ENCODE data around the gene TMEM131. TPM values are rescaled to one million over a fixed set of nuclear protein-coding genes. Genes with fewer than 3 reads are reported as not detected.

TMEM131 gene
- total and polyA plus RNA-seq, 9 donors, result 25.4 to 54.7 (median 41.6) TPM

DNA sequence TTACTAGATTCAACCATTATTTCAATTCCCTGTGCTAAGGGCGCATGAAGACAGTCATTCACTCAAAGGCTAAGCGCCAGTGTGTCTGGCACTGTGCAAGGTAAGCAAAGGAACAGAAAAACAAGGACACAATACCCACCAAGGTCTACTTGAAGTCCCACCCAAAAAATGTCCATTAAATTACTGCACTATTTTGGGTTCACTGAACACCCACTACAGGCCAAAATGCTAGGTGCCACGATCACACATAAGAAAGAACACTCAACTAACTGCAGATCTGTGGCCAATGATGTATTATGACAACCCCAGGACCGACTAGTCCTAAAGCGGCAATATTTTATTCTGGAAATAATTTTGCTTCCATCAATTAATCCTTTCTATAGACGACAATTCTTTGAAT lies 1.8 kb downstream of the TMEM131 start:
- no peak for DNase-seq
- no peak overlapping the region for H3K27ac ChIP-seq (ENCODE audit: low read length)
- 100% methylated on average over 1 of the region's 6 CpGs for WGBS (ENCODE audit: insufficient coverage)
- peak overlapping the region; percentile 81 for H3K4me3 ChIP-seq (ENCODE audit: low read length)
- H3K9me3 ChIP-seq (replicated peaks; ENCODE audit: control insufficient read depth, low read depth, low read length), result no peaks in the 10 kb centered on the region
- H3K36me3 ChIP-seq (ENCODE audit: control insufficient read depth, insufficient read depth, low read length), result no peaks in the 10 kb centered on the region
- no peaks in the 10 kb centered on the region for H3K27me3 ChIP-seq (ENCODE audit: control insufficient read depth, insufficient read depth, low read length)
- H3K4me1 ChIP-seq (ENCODE audit: control insufficient read depth, insufficient read depth, low read length), result peaks cover 23% of the 10 kb centered on the region

DNA sequence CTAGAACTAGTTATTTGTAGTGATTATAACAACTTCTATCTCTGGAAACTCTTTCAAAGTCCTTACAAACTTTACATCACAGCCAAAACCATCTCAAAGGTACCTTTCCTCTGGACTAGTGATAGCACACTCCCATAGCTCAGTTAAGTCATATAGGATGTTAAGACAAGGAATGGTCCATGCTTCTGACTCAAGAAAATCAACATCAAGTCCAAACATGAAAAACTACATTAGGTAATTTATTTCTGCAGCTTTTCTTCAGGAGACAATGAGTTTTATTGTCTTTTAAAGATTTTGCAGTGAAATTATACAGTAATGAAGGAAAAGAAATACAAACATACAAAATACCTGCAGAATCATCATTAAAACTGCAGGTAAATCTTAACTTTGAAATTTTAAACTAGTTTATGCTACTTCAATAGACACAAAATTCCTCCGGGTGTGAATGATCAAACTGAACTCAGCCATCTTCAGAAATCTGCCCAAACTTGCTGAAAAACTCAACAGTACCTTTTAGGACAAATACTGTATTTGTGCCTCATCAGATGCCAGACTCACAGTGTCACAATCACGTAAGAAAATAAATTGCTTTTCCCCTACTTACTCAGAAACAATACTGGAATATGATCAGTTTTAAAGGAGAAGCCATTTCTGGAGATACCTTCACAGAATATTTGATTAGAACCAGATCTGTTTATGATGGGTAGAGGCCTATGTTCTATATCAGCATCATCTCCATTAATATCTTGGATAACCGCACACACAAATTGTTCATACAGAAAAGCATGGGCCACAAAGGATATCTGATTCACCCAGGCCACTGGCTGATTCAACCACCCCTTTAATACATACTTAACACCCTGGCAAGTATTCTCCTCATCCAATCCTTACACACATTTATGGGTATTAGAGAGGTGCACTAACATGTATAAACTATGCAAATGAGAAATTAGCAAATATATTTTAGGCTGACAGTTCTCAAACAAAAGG lies 2.6 kb downstream of the TMEM131 start:
- no peak overlapping the region for H3K27ac ChIP-seq (ENCODE audit: low read length)
- peaks cover 8% of the 10 kb centered on the region for H3K9me3 ChIP-seq (replicated peaks; ENCODE audit: control insufficient read depth, low read depth, low read length)
- no peaks in the 10 kb centered on the region for H3K36me3 ChIP-seq (ENCODE audit: control insufficient read depth, insufficient read depth, low read length)
- 78% methylated on average over 1 of the region's 3 CpGs for WGBS (ENCODE audit: insufficient coverage)
- no peaks in the 10 kb centered on the region for H3K27me3 ChIP-seq (ENCODE audit: control insufficient read depth, insufficient read depth, low read length)
- peak overlapping the region; percentile 81 for H3K4me3 ChIP-seq (ENCODE audit: low read length)
- H3K4me1 ChIP-seq (ENCODE audit: control insufficient read depth, insufficient read depth, low read length), result peaks cover 19% of the 10 kb centered on the region
- DNase-seq, result no peak

DNA sequence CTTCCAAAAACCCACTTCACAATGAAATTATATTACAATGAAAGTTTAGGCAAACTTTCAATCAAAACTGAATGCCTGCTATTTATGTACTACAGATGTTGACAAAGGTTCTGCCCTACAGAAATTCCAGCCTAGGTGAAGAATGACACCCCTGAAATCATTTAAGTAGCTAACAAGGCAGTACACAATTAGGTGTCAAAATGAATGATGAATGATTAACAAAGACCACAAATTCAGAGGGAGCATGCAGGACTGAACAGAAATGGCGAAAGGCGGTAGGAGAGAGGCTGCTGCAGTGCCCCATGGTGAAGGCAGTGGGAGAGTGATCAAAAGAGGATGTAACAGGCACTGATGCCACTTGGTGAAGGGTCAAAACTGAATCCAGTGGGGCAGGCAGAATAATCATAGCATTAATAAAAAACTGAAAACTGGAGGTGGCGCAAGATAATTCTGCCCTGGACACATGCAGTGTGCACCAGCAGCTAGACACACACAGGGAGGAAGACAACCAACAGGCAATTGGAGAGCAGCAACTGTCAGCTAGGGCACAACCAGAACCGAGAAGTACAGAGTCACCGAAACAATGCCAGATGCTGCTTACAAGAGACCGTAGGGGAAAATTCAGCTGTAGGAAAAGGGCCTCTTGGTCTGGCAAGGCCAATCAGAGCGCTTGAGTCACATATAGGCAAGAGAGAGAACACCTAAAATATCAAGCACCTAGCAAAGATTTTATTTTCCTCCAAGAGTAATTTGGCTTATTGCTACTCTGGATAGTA lies 4.5 kb downstream of the TMEM131 start:
- WGBS (ENCODE audit: insufficient coverage), result 89% methylated on average over 3 of the region's 7 CpGs
- Histone ChIP-seq H3K9me3 (replicated peaks; ENCODE audit: control insufficient read depth, low read depth, low read length) (peaks cover 12% of the 10 kb centered on the region), H3K27me3 (ENCODE audit: control insufficient read depth, insufficient read depth, low read length) (no peaks in the 10 kb centered on the region), H3K4me1 (ENCODE audit: control insufficient read depth, insufficient read depth, low read length) (peaks cover 6% of the 10 kb centered on the region), H3K36me3 (ENCODE audit: control insufficient read depth, insufficient read depth, low read length) (no peaks in the 10 kb centered on the region), H3K4me3 (ENCODE audit: low read length) (no peak overlapping the region), H3K27ac (ENCODE audit: low read length) (no peak overlapping the region)
- no peak for DNase-seq

DNA sequence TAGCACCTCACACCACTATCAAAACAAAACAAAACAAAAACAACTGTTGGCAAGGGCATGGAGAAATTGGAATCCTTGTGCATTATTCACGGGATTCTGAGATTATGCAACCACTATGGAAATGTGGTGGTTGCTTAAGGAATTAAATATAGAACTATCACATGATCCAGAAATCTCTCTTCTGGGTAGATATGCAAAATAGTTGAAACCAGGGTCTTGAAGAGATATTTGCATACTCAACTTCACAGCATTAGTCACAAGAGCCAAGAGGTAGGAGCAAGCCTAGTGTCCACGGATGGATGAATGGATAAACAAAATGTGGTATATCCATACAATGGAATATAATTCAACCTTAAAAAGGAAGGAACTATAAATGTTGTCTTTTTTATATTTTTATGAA lies 7.0 kb downstream of the TMEM131 start:
- H3K4me1 ChIP-seq (ENCODE audit: control insufficient read depth, insufficient read depth, low read length), result peaks cover 2% of the 10 kb centered on the region
- H3K4me3 ChIP-seq (ENCODE audit: low read length), result no peak overlapping the region
- H3K9me3 ChIP-seq (replicated peaks; ENCODE audit: control insufficient read depth, low read depth, low read length), result peaks cover 12% of the 10 kb centered on the region
- no CpG with 5 or more reads among the region's 2 CpGs for WGBS (ENCODE audit: insufficient coverage)
- no peaks in the 10 kb centered on the region for H3K36me3 ChIP-seq (ENCODE audit: control insufficient read depth, insufficient read depth, low read length)
- H3K27me3 ChIP-seq (ENCODE audit: control insufficient read depth, insufficient read depth, low read length), result no peaks in the 10 kb centered on the region
- no peak for DNase-seq
- no peak overlapping the region for H3K27ac ChIP-seq (ENCODE audit: low read length)

DNA sequence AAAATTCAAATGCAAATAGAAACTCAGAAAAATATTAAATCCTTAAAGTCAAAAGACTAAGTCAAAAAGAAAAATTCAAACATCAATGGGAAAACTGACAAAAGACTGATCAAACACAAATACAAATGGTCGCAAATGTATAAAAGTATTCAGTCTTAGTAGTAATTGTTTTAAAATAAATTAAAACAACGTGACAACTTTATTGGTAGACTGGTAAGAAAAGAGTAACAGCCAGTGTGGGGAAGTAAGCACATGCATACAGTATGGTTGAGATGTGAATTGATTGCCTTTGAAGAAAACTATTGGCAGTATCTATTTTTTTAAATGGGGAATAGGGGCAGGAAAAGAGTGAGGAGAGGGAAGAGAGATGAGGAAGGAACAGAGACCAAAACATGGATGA lies 9.8 kb downstream of the TMEM131 start:
- H3K36me3 ChIP-seq (ENCODE audit: control insufficient read depth, insufficient read depth, low read length), result no peaks in the 10 kb centered on the region
- 100% methylated on average over 1 of the region's 2 CpGs for WGBS (ENCODE audit: insufficient coverage)
- H3K9me3 ChIP-seq (replicated peaks; ENCODE audit: control insufficient read depth, low read depth, low read length), result peaks cover 12% of the 10 kb centered on the region
- no peak overlapping the region for H3K27ac ChIP-seq (ENCODE audit: low read length)
- no peak for DNase-seq
- no peaks in the 10 kb centered on the region for H3K27me3 ChIP-seq (ENCODE audit: control insufficient read depth, insufficient read depth, low read length)
- H3K4me1 ChIP-seq (ENCODE audit: control insufficient read depth, insufficient read depth, low read length), result no peaks in the 10 kb centered on the region
- H3K4me3 ChIP-seq (ENCODE audit: low read length), result no peak overlapping the region

DNA sequence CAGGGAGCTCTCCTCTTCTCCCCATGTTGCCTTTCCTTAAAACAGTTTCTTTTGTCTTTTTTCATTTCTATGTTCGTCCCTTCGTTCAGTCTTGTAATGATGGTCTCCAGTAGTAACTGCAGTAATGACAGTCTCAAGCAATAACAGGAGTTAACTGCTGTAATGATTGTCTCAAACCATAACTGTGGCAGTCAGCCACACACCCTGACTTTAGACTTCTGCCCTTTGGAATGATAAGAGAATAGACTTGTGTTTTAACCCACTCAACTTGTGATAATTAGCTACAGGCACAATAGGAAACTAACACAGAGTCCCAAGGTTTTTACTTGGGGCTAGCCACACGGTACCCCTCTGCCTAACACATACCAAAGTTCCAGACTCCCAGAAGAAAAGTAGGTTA lies 12.1 kb downstream of the TMEM131 start:
- Histone ChIP-seq H3K4me1 (ENCODE audit: control insufficient read depth, insufficient read depth, low read length) (no peaks in the 10 kb centered on the region), H3K27me3 (ENCODE audit: control insufficient read depth, insufficient read depth, low read length) (no peaks in the 10 kb centered on the region), H3K27ac (ENCODE audit: low read length) (no peak overlapping the region), H3K4me3 (ENCODE audit: low read length) (no peak overlapping the region), H3K9me3 (replicated peaks; ENCODE audit: control insufficient read depth, low read depth, low read length) (peaks cover 21% of the 10 kb centered on the region), H3K36me3 (ENCODE audit: control insufficient read depth, insufficient read depth, low read length) (no peaks in the 10 kb centered on the region)
- no peak for DNase-seq
- WGBS (ENCODE audit: insufficient coverage), result no CpG with 5 or more reads among the region's 3 CpGs

DNA sequence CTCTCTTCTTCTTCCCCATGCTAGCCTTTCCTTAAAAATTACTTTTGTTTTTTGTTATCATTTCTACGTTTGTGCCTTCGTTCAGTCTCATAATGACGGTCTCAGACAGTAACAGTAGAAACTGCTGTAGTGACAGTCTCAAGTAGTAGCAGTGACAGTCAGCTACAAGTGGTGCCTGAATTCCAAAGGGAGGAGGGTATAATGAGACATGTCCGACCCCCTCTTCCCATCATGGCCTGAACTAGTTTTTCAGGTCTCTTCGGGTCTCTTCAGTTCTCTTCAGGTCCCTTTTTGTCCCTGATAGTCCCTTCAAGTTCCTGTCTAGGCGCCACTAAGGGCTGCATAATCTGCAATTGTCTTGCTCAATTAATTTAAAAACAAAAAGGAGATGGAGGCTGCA lies 12.6 kb downstream of the TMEM131 start:
- DNase-seq, result no peak
- Histone ChIP-seq H3K27me3 (ENCODE audit: control insufficient read depth, insufficient read depth, low read length) (no peaks in the 10 kb centered on the region), H3K36me3 (ENCODE audit: control insufficient read depth, insufficient read depth, low read length) (no peaks in the 10 kb centered on the region), H3K4me1 (ENCODE audit: control insufficient read depth, insufficient read depth, low read length) (no peaks in the 10 kb centered on the region), H3K27ac (ENCODE audit: low read length) (no peak overlapping the region), H3K9me3 (replicated peaks; ENCODE audit: control insufficient read depth, low read depth, low read length) (peaks cover 20% of the 10 kb centered on the region), H3K4me3 (ENCODE audit: low read length) (no peak overlapping the region)
- WGBS (ENCODE audit: insufficient coverage), result 63% methylated on average over 2 of the region's 6 CpGs

DNA sequence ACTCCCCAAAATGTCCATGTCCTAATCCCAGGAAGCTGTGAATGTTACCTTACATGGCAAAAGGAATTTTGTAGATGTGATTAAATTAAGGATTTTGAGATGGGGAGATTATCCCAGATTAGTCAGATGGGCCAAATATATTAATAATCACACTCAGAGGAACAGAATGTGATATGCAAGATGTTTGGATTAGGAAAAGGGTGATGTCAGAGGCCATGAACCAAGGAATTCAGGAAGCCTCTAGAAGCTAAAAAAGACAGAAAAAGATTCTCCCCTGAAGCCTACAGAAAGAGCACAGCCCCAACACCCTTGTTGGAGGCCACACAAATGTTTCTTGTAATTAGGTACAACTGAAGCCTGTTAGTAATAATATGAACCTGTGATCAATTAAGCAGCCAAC lies 13.1 kb downstream of the TMEM131 start:
- Histone ChIP-seq H3K27me3 (ENCODE audit: control insufficient read depth, insufficient read depth, low read length) (no peaks in the 10 kb centered on the region), H3K4me3 (ENCODE audit: low read length) (no peak overlapping the region), H3K9me3 (replicated peaks; ENCODE audit: control insufficient read depth, low read depth, low read length) (peaks cover 16% of the 10 kb centered on the region), H3K4me1 (ENCODE audit: control insufficient read depth, insufficient read depth, low read length) (no peaks in the 10 kb centered on the region), H3K36me3 (ENCODE audit: control insufficient read depth, insufficient read depth, low read length) (no peaks in the 10 kb centered on the region), H3K27ac (ENCODE audit: low read length) (no peak overlapping the region)
- no peak for DNase-seq

DNA sequence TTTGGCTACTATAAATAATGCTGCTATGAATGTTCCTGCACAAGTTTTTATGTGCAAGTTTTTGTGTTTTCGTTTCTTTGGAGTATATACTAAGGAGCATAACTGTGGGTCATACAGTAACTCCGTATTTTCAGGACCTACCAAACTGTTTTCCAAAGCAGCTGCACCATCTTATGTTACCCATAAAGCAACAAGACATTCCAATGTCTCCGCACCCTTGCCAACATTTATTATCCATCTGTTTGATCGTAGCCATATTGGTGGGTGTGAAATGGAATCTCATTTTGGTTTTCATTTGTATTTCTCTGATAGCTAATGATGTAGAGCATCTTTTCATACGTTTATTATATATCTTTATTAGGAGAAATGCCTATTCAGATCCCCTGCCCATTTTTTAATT lies 13.8 kb downstream of the TMEM131 start:
- DNase-seq, result peak; percentile 17
- Histone ChIP-seq H3K9me3 (replicated peaks; ENCODE audit: control insufficient read depth, low read depth, low read length) (peaks cover 16% of the 10 kb centered on the region), H3K36me3 (ENCODE audit: control insufficient read depth, insufficient read depth, low read length) (no peaks in the 10 kb centered on the region), H3K4me1 (ENCODE audit: control insufficient read depth, insufficient read depth, low read length) (no peaks in the 10 kb centered on the region), H3K4me3 (ENCODE audit: low read length) (no peak overlapping the region), H3K27me3 (ENCODE audit: control insufficient read depth, insufficient read depth, low read length) (no peaks in the 10 kb centered on the region), H3K27ac (ENCODE audit: low read length) (no peak overlapping the region)
- WGBS (ENCODE audit: insufficient coverage), result no CpG with 5 or more reads among the region's 5 CpGs

DNA sequence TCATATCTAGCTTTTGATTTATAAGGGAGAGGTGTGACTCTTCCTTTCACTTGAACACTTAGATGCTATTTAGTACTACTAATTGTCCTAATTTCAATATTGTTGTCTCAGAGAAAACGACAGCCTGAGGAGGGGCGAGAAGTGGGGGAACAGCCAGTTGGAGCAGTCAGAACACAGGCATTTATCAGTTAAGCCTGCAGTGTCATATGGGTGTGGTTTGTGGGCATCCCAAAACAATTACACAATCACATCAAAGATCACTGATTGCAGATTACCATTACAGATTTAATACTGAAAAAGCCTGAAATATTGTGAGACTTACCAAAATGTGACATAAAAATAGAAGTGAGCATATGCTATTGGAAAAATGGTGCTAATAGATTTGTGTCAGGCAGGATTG lies 15.8 kb downstream of the TMEM131 start:
- no peak for DNase-seq
- Histone ChIP-seq H3K9me3 (replicated peaks; ENCODE audit: control insufficient read depth, low read depth, low read length) (peaks cover 17% of the 10 kb centered on the region), H3K27me3 (ENCODE audit: control insufficient read depth, insufficient read depth, low read length) (no peaks in the 10 kb centered on the region), H3K4me1 (ENCODE audit: control insufficient read depth, insufficient read depth, low read length) (no peaks in the 10 kb centered on the region), H3K4me3 (ENCODE audit: low read length) (no peak overlapping the region), H3K36me3 (ENCODE audit: control insufficient read depth, insufficient read depth, low read length) (no peaks in the 10 kb centered on the region), H3K27ac (ENCODE audit: low read length) (no peak overlapping the region)
- no CpG with 5 or more reads among the region's 2 CpGs for WGBS (ENCODE audit: insufficient coverage)
